Measurements from ENCODE around the gene MCM8.

The MCM8 gene

GRCh38 chr20:6045566-6045965 is 95.1 kb downstream of the MCM8 start:
- no peak for DNase-seq

DNA sequence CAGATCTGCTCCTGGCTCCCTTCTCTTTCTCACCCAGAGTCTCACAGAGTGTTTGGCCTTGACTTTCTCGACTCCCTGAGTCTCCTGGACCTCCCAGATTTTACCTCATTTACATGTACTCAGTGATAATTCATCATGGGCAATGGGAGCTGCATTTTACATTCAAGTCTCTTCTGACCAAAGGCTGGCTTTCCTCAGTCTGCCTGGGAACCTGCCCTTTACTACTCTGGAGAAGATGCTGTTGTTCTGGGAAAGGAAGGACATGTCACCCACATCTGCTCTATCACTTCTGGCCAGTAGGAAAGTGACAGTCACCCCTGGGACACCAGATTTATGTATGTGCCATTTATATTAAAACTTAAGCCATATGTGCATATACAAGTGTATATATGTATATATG is 96.0 kb downstream of the MCM8 start:
- no peak for DNase-seq

DNA sequence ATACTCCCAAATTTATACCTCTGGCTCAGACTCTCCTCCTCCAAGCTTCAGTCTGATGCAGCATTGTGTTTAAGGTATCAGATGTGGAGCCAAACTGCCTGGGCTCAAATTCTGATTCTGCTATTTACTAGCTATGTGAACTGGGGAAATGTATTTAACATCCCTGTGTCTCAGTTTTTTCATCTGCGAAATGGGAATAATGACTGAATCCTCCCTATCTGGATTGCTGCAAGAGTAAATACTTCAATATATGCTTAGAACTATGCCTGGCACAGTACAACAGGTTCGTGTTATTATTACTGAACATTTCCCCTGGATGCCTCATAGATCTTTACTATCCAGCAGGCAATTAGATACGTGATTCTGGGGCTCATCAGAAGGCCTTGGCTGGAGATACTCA is 97.9 kb downstream of the MCM8 start:
- no peak for DNase-seq
